Myocyte (in vitro differentiated cells): Measurements from ENCODE around the gene ATP8B3. TPM values are rescaled to one million over a fixed set of nuclear protein-coding genes. Genes with fewer than 3 reads are reported as not detected.

Experiments
- DNase-seq: peaks from one replicate; pipeline ENCODE4 v3.0.0-alpha.2; 2012; ENCODE audit warnings: low read depth
- total RNA-seq: library from RNA; depleted of rRNA; stranded (reverse); fragments of >200 nt; gene quantifications from 2 replicates; pipeline ENCODE4 v1.2.3, GENCODE V29; 2014

The ATP8B3 gene
- total RNA-seq, 1 donor from 2014 or later: 0.48 TPM

DNA sequence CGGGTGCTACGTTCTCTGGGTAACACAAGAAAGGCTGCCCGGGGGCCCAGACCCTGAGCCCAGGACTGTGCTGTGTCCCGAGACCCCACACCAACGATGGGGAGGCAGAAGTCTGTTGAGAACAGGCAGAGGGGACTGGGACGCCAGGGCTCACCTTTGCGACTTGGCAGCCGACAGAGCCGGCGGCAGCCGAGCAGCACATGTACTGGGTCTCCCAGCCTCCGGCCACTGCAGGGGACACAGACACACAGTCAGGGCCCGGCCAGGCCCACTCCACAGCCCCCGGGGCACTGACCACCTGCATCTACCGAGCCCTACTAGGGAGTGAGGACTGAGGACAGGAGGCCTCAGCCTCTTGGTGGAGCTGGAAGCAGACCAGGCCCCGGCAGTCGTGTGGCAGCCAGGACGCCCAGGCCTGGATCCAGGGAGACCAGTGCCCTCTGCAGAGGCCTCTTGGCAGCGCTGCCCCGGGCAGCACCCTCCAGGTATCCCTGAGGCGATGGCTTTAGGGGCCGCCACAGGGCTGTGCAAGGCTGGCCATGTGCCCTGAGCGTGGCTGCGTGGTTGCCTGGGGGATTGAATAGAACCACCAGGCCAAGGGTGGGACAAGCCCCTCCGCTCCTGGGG, 5.6 kb upstream of the ATP8B3 start:
- no peak for DNase-seq

DNA sequence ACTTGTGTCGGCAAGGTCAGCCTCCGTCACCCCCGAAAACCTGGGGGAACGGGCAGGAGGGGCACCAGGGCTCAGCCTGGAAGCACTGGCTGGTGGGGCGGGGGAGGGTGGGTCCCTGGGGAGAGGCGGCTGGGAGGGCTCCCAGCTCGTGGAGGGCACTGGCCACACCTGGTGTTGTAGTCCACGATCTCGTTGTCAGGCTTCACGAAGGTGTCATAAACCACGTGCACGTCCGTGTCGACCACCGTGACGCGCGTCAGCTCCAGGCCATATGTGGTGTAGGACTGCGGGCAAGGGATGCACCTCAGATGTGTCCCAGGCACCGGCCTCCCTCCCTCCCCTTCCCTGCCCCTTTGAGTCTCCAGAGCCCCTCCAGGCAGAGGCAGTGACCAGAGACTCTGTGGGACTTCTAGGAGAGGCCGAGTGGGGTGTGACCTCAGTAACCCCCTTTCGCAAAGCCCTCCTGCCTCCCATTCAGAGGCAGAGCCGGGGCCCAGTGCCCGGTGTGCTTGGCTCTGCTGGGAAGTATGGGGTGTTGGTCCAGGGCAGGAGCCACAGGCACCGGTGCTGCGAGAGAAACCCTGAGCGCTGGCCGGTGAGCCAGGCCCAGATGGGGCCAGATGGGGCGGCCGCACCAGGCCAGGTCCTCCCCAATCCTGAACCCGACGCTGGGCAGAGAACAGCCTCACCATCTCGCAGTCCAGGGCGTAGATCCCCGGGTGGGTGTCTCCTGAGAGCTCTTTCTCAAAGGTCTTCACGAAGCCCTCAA, 4.6 kb upstream of the ATP8B3 start:
- DNase-seq: no peak

DNA sequence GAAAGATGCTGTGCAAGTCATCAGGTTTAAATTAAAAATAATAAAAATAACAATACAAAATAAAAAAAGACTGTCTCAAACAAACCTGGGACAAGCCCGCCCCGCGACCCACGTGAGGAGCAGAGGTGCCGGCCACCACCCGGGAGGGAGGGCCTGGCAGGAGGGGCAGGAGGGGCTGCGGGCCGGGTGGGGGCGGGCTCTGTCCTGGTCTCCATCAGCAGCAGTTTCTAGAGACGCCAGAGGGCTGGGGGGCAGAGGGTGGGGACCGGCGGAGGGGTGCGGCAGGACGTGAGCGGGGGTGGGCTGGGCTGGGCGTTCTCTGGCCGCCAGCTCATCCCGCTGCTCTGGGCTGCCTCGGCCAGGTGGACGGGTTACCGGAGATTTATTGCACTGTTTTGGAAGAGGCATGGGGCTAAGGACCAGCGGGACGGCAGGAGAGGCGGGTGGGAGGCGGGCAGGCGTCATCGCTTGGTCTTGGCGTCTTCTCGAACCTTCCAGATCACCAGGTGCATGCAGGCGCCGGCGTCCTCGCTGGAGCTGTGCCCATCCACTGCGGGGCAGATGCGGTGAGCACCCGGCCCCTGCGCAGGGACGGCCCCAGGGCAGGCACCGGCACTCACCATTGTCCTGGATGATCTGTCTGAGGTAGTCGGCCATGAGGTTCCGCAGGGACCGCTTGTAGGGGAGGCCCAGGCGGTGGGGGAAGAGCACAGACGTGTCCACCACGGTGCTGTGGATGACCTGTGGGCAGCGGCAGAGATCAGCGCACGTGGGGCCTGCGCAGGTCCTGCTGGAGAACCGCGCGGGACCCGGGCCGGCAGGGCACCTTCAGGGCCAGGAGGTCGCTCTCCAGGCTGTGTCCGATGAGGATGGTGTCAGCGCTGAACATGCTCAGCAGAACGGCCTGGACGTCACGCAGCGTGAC, 3.8 kb upstream of the ATP8B3 start:
- no peak for DNase-seq

DNA sequence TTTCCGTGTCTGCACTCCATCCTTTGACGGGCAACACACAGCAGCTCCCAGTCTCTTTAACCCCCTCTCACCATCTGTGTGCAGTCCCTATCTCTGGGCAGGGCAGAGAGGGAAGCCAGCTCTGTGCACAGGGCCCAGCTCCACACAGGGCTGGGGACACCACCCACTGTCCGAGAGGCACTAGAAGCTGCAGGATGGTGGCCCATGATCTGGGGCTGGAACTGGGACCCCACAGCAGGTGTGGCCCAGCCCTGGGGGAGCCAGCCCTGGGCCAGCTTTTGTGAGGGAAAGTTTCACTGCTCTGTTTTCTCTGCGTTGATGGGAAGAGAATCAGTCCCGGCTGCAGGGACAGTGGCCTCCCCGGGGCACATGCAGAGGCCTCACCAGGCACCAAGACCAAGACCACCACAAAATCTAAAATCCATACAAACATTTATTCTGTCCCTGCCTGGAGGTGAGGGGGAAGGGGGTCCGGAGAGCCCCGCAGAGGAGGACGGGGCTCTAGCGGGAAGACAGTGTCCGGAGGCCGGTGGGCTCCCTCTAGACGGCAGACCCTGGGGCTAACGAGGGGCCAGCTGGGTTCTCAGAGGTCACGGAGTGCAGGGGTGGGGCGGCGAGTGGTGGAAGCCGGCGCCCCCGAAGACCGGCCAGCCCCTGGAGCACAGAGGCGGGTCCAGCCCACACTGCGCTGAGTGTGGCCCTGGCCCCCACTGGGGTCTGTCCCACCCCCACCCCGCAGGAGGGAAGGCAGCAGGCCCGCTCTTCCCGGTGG, 2.9 kb upstream of the ATP8B3 start:
- no peak for DNase-seq

DNA sequence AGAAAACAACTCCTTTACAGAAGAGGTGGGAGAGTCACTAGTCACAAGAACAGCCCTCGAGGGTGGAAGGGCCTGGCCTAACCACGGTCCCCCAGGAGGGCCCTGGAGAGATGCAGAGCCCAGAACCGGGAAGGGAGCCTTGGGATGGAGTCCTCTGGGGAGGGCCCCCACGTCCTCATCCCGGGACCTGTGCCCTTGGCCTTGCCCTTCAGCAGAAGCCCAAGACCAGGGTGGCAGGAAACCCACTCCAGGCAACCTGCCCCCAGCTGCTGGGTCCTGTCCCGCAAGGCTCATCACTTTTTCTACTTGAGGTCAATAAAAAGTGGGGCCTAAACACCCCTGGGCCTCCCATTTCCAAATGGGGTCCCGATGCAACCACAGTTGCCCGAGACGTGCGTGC, 2.3 kb upstream of the ATP8B3 start:
- no peak for DNase-seq

DNA sequence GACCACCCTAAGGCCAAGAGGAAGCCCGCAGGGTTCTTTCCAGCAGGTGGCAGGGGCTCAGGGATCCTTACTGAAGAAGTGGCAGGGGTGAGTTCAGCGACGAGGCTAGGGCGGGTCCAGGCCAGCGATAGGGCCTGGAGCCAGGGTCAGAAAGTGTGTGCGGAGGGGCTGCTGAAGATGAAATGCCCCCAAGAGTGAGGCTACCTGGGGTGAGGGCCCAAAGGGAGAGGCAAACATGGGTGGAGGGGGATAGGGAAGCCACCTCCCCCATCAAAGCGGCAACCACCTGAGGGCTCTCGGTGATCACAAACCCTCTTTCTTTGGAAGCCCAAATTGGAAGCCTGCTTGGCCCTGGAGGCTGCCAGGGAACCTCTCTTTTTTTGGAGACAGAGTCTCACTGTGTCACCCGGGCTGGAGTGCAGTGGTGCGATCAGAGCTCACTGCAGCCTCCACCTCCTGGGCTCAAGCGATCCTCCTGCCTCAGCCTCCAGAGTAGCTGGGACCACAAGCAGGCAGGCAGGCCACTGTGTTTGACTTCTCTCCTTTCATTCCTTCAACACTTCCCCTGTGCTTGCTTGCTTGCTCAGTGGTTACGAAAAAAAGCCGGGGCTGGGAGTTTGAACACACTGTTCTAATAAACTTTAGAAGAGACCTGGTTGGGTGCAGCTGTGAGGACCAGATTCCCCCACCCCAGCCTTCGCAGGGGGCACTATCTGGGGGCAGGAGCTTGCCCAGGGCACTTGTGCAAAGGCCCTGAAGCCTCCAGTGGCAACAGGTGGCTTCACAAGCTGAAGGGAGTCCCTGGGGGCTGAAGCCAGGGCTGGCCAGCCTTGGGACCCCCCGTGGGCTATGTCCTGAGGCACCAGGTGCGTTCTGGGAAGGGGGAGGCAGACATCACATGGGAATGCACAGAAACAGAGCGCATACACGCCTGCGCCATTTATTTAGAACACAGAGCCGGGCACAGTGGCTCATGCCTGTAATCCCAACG, 1.4 kb upstream of the ATP8B3 start:
- DNase-seq: no peak

DNA sequence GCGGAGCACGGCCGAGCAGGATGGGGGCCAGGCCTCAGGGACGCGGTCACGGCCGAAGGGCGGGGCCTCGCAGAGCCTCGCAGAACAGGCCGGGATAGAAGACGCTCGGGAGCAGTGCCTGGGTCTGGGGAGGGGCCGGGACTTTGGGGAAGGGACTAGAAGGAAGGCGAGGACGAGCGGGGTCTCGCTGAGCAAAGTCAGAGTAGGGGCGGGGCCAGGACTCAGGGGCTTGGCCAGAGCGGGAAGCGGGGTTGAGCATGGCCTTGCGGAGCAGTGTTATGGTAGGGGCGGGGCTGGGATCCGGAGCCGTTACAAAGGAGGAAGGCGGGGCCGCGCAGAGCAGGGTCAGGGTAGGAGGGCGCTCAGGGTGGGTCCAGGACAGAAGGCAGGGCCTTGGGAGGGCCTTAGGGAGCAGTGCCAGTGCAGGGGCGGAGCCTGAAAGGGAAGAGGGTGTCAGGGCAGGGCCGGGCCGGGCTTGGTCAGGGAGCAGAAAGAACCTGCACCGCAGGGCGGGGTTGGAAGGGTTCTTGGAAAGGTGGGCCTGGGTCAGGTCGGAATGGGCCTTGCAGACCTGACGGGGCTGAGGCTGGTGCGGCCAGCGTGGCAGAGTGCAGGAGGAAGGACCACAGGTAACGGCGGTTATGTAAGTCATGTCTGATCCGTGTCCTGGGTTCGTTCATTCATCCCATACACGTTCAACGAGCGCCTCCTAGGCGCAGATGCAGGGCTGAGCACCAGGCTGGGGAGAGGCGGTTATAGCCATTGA, 533 bp upstream of the ATP8B3 start:
- peak; percentile 91 for DNase-seq

DNA sequence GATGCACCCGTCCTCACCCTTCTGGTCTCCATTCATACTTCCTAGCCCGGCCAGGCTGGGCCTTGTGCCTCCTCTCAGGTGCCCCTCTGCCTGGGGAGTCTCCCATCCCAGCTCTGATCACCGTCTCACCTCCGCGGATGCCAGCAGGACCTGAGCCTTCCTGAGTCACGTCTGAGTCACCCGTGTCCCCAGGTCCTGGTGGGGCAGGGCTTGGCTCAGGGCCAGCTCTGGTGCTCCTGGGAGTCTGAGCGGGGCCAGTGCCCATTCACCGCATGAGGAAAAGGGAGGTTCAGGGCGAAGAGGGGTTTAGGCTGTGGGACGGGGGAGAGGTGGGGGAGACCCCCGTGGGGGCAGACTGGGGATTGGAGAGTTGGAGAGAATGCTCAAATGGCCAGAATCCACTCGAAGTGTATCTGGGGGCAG, 593 bp downstream of the ATP8B3 start:
- no peak for DNase-seq

DNA sequence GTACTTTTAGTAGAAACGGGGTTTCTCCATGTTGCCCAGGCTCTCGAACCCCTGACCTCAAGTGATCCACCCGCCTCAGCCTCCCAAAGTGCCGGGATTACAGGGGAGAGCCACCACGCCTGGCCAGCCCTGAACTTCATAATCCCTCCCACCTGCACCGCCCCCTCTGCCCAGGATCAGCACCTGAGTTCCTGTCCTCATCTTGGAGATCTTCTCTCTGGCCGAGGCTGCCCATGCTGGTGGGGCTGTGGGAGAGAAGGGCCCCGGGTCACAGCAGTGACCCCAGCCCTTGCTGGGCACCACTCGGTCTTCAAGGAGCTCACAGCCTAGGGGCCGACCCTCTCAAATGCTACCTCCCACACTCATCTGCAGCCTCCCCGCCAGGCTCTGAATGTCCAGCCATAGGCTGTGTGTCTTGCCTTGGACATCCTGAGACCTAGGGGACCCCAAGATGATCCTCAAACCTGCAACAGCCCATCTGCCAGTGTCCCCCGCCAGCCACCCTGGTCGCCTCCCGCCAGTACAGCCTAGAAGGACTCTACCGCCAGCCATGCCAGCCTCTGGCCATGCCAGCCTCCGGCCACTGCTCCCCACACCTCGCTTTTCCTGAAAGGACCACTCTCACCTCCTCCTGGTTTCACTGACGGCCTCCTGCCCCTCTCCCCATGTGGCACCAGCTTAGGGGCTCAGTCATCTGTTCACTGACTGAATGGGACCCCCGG, 1.5 kb downstream of the ATP8B3 start:
- DNase-seq: no peak

DNA sequence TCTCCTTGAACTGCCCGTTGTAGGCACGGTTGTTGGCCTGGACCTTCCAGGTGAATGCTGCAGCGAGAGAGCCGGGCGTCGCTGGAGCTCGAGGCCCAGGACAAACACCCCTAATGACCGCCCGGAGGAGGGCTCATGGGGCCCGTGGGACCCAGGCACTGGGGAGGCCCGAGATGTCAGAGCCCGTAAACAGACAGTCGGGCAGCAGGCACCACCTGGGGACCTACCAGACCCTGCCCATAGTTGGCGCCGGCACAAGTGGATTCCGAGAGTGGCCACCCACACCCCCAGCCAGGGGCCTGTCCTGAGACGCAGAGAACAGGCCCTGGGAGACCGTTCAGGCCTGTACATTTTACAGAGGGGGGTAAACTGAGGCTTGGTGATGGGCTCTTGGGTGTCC, 2.4 kb downstream of the ATP8B3 start:
- no peak for DNase-seq

DNA sequence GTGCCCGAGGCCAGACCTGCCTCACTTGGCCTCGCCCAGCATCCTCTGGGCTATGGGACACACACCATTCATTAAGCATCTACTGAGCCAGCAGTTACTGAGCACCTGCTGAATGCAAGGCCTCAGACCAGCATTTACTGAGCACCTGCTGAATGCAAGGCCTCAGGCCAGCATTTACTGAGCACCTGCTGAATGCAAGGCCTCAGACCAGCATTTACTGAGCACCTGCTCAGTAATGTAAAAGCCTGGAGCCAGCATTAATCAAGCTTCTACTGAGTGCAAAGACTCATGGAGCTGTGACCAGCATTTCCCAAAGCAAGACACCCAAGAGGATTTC, 3.7 kb downstream of the ATP8B3 start:
- no peak for DNase-seq

DNA sequence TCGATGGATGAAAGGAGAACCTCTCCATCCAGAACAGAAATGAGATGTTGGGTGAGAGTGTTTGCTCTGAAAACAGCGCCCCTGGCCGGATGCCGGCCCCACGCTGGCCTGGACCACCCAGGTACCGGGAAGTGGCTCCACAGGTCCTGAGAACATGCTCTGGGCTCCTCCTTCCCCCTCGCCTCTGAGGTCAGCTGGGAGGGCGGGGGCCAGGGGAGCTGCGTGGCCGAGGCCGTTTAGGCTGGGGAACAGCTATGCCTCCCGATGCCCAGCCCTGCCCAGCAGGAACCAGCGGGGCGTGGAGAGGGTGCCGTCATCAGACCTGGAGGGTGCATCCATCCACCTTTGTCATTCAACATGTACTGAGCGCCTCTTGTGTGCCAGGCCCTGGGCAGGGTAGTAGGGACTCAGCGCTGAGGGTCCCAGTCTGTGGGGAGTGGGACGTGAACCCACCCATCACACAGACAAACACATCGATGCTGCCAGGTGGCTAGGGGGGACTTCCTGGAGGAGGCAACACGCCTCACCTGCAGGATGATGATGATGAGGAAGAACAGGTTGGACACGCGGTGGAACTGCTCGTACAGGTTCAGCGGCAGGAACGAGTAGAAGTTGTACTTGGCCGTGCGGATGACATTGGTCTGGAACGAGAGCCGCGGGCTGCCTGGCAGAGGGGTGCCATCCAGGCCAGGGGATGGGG, 4.2 kb downstream of the ATP8B3 start:
- no peak for DNase-seq

DNA sequence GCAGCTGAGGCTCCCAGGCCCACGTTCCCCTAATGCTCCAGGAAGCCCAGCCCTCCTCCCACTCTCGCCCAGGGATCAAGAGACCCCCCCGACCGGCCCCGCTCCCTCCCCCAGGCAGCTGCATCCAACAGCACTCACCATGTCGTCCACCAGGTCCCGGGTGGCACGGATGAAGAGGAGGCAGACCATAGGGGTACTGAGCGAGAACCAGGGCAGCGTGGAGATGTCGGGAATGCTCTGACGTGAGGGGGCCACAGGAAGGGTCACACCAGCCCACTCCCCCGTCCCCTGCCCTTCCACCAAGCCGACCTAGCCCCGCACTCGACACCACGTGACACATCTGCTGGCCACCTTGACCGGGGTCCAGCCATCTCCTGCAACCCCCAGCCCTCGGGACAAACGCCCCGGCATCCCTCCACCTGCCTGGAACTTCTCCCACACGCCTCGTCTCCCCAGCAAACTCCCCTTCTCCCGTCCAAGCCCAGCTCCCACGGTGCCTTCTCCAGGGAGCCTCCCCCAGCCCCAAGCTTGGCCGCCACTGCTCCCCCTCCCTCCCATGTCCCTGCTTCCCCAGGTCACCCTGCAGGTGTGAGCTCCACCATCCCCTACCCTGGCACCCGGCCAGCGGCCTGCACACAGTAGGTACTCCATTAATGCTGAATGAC, 4.9 kb downstream of the ATP8B3 start:
- no peak for DNase-seq

DNA sequence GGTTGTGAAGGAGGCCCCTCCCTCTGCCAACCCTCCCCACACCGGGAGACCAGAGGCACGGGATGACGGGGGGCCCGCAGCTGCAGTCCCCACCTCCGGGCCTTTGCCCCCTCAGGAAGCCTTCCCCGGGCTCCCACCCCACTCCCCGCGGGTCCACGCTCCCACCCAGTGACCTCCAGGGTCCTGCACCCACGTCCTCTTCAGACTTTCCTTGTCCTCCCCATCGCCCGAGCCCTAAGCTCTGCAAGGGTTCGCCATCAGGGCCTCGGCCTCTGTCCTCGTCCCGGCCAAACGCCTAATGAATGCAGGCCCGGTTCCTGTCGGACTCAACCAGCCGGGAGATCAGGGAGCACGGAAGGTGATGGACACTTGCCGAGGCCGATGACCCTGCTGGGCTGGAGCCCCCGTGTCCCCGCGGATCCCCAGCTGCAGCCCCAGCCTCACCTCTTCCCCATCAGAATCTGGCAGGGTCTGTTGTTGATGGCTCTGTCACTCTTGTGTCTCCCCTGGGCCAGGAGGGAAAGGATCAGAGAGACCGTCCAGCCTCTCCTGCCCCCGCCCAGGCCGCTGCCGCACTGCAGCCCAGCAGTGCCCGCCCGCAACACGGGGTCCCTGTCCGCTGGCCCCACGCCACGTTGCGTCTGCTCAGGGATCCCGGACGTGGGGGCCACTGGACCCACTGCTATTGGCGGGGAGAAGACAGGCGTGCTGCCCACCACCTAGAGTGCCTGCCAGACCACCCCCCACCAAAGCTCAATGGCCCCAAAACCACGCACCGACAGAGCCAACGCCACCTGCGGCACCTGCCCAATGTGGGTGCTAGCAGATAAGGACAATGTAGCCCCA, 5.7 kb downstream of the ATP8B3 start:
- no peak for DNase-seq

DNA sequence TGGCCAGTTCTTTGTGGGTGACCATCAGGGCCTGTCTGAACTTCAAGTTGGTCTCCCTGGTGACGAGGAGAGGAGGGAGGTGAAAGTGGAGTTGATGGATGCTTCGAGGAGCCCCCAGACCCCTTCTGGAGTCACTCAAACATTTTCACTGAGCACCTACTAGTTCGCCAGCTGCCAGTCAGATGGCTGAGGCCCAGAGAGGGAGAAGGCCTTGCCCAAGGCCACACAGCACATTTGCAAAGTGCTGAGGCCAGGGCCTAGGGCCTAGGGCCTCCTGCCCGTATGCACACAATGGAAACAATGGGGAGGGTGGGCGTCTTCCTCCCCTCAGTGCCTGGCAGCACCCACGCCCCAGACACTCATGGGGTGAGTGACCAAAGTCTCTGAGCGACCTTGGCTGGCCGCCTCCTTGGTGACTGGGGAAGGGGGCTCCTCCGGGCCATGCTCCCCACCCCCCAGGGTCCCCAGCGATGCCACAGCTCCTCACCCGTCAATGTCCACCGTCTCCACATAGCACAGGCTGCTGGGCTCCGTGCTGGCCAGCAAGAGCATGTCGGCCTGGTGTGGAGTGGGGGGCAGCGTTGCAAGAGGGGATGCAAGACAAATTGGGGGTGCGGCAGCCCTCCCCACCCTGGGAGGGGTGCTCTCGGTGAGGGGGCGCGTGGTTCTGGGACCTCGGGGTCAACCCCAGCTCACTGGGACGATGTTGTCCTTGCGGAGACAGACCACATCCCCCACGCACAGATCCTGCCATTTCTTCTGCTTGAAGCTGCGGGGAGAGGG, 6.5 kb downstream of the ATP8B3 start:
- DNase-seq: no peak

DNA sequence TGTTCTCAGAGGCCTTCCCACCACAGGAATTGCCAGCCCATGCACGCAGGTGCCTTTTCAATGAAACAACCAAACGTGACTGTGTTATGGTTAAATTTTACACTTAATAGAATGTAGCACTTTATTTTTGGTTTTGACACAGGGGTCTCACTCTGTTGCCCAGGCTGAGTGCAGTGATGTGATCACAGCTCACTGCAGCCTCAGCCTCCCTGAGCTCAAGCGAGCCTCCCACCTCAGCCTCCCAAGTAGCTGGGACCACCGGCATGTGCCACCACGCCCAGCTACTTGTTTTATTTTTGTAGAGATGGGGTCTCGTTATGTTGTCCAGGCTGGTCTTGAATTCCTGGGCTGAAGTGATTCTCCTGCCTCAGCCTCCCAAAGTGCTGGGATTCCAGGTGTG, 7.2 kb downstream of the ATP8B3 start:
- DNase-seq: no peak
